COLO668 (cell line): Measurements from ENCODE around the gene C1QC.

Source experiments
- DNase-seq: peaks from one replicate; lab custom pipeline; 2025; ENCODE audit not compliant: unreplicated experiment; lab: John Stamatoyannopoulos, UW

The C1QC gene

GRCh38 chr1:22676916-22677583 lies 33.6 kb downstream of the C1QC start:
- DNase-seq, result no peak

- DNase-seq, result no peak
Measured at GRCh38 chr1:22677931-22678896, 34.8 kb downstream of the C1QC start.

- DNase-seq, result peak; percentile 46
Measured at GRCh38 chr1:22680726-22681125, 37.3 kb downstream of the C1QC start.

- DNase-seq, result no peak
Measured at GRCh38 chr1:22681556-22682276, 38.3 kb downstream of the C1QC start.

GRCh38 chr1:22683547-22683946 lies 40.1 kb downstream of the C1QC start:
- no peak for DNase-seq

GRCh38 chr1:22685591-22686059 lies 42.2 kb downstream of the C1QC start:
- DNase-seq, result no peak

GRCh38 chr1:22687191-22687590 lies 43.8 kb downstream of the C1QC start:
- DNase-seq, result no peak

GRCh38 chr1:22688466-22688865 lies 45.0 kb downstream of the C1QC start:
- DNase-seq, result no peak

GRCh38 chr1:22689505-22689904 lies 46.1 kb downstream of the C1QC start:
- peak; percentile 97 for DNase-seq

- DNase-seq, result no peak
Measured at GRCh38 chr1:22691031-22691753, 47.8 kb downstream of the C1QC start.

GRCh38 chr1:22694172-22694571 lies 50.7 kb downstream of the C1QC start:
- DNase-seq, result no peak

GRCh38 chr1:22696610-22697009 lies 53.2 kb downstream of the C1QC start:
- no peak for DNase-seq
